GM23248 (cell line): Measurements from ENCODE around the gene MN1. TPM values are rescaled to one million over a fixed set of nuclear protein-coding genes. Genes with fewer than 3 reads are reported as not detected.

Experiments used
- DNase-seq: peaks from one replicate; pipeline ENCODE4 v3.0.0-alpha.2; 2015
- H2AFZ ChIP-seq: fragments of 200-600 bp; sonication (generic); 2 replicates; pipeline ENCODE4 v1.6.1; 2016; ENCODE audit warnings: antibody characterized with exemption
- H3F3A ChIP-seq: fragments of 200-600 bp; sonication (generic); 2 replicates; pipeline ENCODE4 v1.6.1; 2016; ENCODE audit warnings: mild to moderate bottlenecking, antibody characterized with exemption, mixed run types; ENCODE audit not compliant: insufficient read depth
- H3K27ac ChIP-seq: fragments of 200-600 bp; sonication (generic); 2 replicates; pipeline ENCODE4 v1.5.1; 2016; ENCODE audit warnings: mild to moderate bottlenecking
- H3K27me3 ChIP-seq: fragments of 200-600 bp; sonication (generic); replicated peaks from 2 replicates; pipeline ENCODE4 v1.6.1; 2016; ENCODE audit warnings: mild to moderate bottlenecking; ENCODE audit not compliant: insufficient read depth
- H3K36me3 ChIP-seq: fragments of 200-600 bp; sonication (generic); 2 replicates; pipeline ENCODE4 v1.6.1; 2016; ENCODE audit warnings: low read depth, mild to moderate bottlenecking
- H3K4me1 ChIP-seq: fragments of 200-600 bp; sonication (generic); 2 replicates; pipeline ENCODE4 v1.6.1; 2016; ENCODE audit warnings: mild to moderate bottlenecking; ENCODE audit not compliant: insufficient read depth
- H3K4me2 ChIP-seq: fragments of 200-600 bp; sonication (generic); one replicate; pipeline ENCODE4 v1.6.1; 2016; ENCODE audit warnings: mild to moderate bottlenecking; ENCODE audit not compliant: unreplicated experiment
- H3K4me3 ChIP-seq: fragments of 200-600 bp; sonication (generic); 2 replicates; pipeline ENCODE4 v1.5.1; 2016; ENCODE audit warnings: mild to moderate bottlenecking
- H3K79me2 ChIP-seq: fragments of 200-600 bp; sonication (generic); 2 replicates; pipeline ENCODE4 v1.6.1; 2016; ENCODE audit warnings: mild to moderate bottlenecking; ENCODE audit not compliant: insufficient read depth
- H3K9ac ChIP-seq: fragments of 200-600 bp; sonication (generic); 2 replicates; pipeline ENCODE4 v1.6.1; 2016; ENCODE audit warnings: mild to moderate bottlenecking
- H3K9me2 ChIP-seq: fragments of 200-600 bp; sonication (generic); 2 replicates; pipeline ENCODE4 v1.6.1; 2016; ENCODE audit warnings: mixed run types, mild to moderate bottlenecking, moderate library complexity; ENCODE audit not compliant: insufficient read depth
- H3K9me3 ChIP-seq: fragments of 200-600 bp; sonication (generic); one replicate; pipeline ENCODE4 v1.6.1; 2017; ENCODE audit warnings: low read depth
- H4K20me1 ChIP-seq: fragments of 200-600 bp; sonication (generic); 2 replicates; pipeline ENCODE4 v1.6.0; 2016; ENCODE audit not compliant: insufficient read depth
- EZH2 ChIP-seq: fragments of 200-600 bp; sonication (generic); IDR thresholded peaks from 2 replicates; pipeline ENCODE4 v1.6.1; 2018; ENCODE audit warnings: antibody characterized with exemption, mild to moderate bottlenecking; ENCODE audit not compliant: insufficient read depth, poor library complexity, severe bottlenecking
- EZH2phosphoT487 ChIP-seq: fragments of 200-600 bp; sonication (generic); IDR thresholded peaks from 2 replicates; pipeline ENCODE4 v1.6.1; 2018; ENCODE audit warnings: antibody characterized with exemption, moderate library complexity, mild to moderate bottlenecking, low read depth; ENCODE audit not compliant: insufficient read depth
- WGBS, 2 experiments: methylation state at CpG; one replicate each; pipeline ENCODE4 v1.1.6; 2015 to 2017; ENCODE audit warnings: low lambda C conversion rate in 2 of 2, low coverage in 1 of 2; ENCODE audit errors: missing lambda C conversion rate in 2 of 2; 5-methylcytosine and 5-hydroxymethylcytosine counted together
- in situ Hi-C: fragments of 300-500 bp; cut with MboI; formaldehyde crosslinking; loops from 2 replicates; pipeline ENCODE4 v1.15.0; 2020
- polyA plus RNA-seq: library from polyadenylated mRNA; unstranded; fragments of >200 nt; fragmentation: Nextera tagmentation; extraction: Ambion mirVana; gene quantifications from 2 replicates; pipeline ENCODE4 v1.2.1, GENCODE V29; 2016
- total RNA-seq: library from RNA; depleted of rRNA; stranded (reverse); fragments of >200 nt; shearing (Covaris generic); gene quantifications from 2 replicates; pipeline ENCODE4 v1.2.3, GENCODE V29; 2014

The MN1 gene
- total and polyA plus RNA-seq, 2 experiments from 2014 or later, result 4.2 to 24.8 TPM

DNA sequence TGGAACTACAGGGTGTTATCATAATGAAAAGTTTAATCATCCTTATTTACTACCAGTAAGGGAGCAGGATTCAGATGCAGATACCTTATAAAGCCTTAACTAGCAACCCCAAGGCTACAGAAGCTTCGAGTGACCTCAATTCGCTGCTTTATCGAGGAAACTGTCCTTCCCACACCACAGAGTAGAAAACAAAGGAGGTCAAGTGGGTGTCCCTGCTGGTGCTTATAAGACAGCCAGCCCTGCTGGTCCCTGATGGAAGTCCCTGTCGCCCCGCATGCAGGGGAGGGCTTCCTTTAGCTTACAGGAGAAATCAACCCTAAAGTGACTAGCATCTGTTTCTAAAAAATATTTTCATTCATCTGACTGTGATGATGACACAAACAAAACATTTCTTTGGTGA is 7.3 kb downstream of the MN1 start:
- Histone ChIP-seq H2AFZ (no peak overlapping the region), H3K4me2 (peak overlapping the region; percentile 74), H4K20me1 (peaks cover 4% of the 10 kb centered on the region; the same call in 1 of the 2 replicates), H3K27me3 (no peaks in the 10 kb centered on the region), H3K4me1 (peaks cover 37% of the 10 kb centered on the region), H3K79me2 (peaks cover 100% of the 10 kb centered on the region), H3K9me2 (no peaks in the 10 kb centered on the region), H3K27ac (no peak overlapping the region), H3K4me3 (peak overlapping the region; percentile 63), H3K36me3 (no peaks in the 10 kb centered on the region; the same call in 1 of the 2 replicates), H3K9ac (peak overlapping the region; percentile 21; the same call in 1 of the 2 replicates), H3K9me3 (no peaks in the 10 kb centered on the region), H3F3A (peaks cover 7% of the 10 kb centered on the region; the same call in 1 of the 2 replicates)
- in situ Hi-C loops, result no loop called here
- TF ChIP-seq EZH2phosphoT487 (no peak), EZH2 (no peak)
- 36 to 41% methylated on average over 5 of the region's 5 CpGs for WGBS, 2 experiments
- no peak for DNase-seq

GRCh38 chr22:27793576-27793975 is 8.0 kb downstream of the MN1 start:
- DNase-seq, result no peak
- in situ Hi-C loops, result no loop called here
- TF ChIP-seq EZH2phosphoT487 (no peak), EZH2 (no peak)
- Histone ChIP-seq H3K9ac (peak overlapping the region; percentile 21; the same call in 1 of the 2 replicates), H3K9me2 (no peaks in the 10 kb centered on the region), H3K36me3 (no peaks in the 10 kb centered on the region; the same call in 1 of the 2 replicates), H3F3A (peaks cover 12% of the 10 kb centered on the region; the same call in 1 of the 2 replicates), H3K4me3 (peak overlapping the region; percentile 63), H3K4me1 (peaks cover 37% of the 10 kb centered on the region), H4K20me1 (peaks cover 4% of the 10 kb centered on the region; the same call in 1 of the 2 replicates), H3K27ac (no peak overlapping the region), H2AFZ (no peak overlapping the region), H3K4me2 (peak overlapping the region; percentile 74), H3K79me2 (peaks cover 100% of the 10 kb centered on the region), H3K27me3 (no peaks in the 10 kb centered on the region), H3K9me3 (no peaks in the 10 kb centered on the region)
- WGBS, 2 experiments, result 51 to 55% methylated on average over 12 of the region's 12 CpGs

GRCh38 chr22:27792452-27793161 is 8.9 kb downstream of the MN1 start:
- Histone ChIP-seq H2AFZ (no peak overlapping the region), H3K79me2 (peaks cover 100% of the 10 kb centered on the region), H3K9me3 (no peaks in the 10 kb centered on the region), H3K9me2 (no peaks in the 10 kb centered on the region), H3K4me1 (peaks cover 37% of the 10 kb centered on the region), H3F3A (peaks cover 12% of the 10 kb centered on the region; the same call in 1 of the 2 replicates), H3K36me3 (no peaks in the 10 kb centered on the region; the same call in 1 of the 2 replicates), H3K4me3 (0 out of 2 replicates have a peak overlapping the region, but pooled peaks have one; percentile 63), H3K27ac (no peak overlapping the region), H4K20me1 (peaks cover 4% of the 10 kb centered on the region; the same call in 1 of the 2 replicates), H3K9ac (peak overlapping the region; percentile 0; the same call in 1 of the 2 replicates), H3K4me2 (peak overlapping the region; percentile 43), H3K27me3 (no peaks in the 10 kb centered on the region)
- in situ Hi-C loops, result no loop called here
- DNase-seq, result no peak
- WGBS, 2 experiments, result 76 to 79% methylated on average over 8 of the region's 8 CpGs
- no peak for TF ChIP-seq EZH2
- TF ChIP-seq EZH2phosphoT487, result no peak

DNA sequence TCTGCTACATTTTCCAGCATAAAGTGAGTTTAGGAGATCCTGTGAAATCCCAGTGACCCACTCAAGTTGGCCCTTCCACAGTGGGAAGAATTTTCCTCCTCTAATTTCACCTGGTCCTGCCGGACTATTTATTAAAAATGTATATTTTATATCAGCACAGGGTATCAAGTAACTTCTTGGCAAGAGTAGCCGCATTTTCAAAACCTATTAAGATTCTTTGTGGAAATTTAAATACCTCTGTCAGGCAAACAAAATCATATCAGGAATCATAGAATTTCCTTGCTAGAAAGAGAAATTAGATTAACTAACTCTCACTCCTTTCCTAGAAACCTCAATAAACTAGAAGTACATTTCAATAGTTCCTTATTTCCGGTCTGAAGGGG is 9.7 kb downstream of the MN1 start:
- peaks cover 37% of the 10 kb centered on the region for H3K4me1 ChIP-seq
- in situ Hi-C loops, result no loop called here
- H3K27me3 ChIP-seq, result no peaks in the 10 kb centered on the region
- no peak overlapping the region for H3K27ac ChIP-seq
- H3K9me2 ChIP-seq, result no peaks in the 10 kb centered on the region
- H2AFZ ChIP-seq, result no peak overlapping the region
- H3K36me3 ChIP-seq, result no peaks in the 10 kb centered on the region; the same call in 1 of the 2 replicates
- H3K4me3 ChIP-seq, result no peak overlapping the region
- H3K9ac ChIP-seq, result no peak overlapping the region
- DNase-seq, result no peak
- H3F3A ChIP-seq, result peaks cover 18% of the 10 kb centered on the region
- no peak overlapping the region for H3K4me2 ChIP-seq
- no peak for TF ChIP-seq EZH2phosphoT487
- no peak for TF ChIP-seq EZH2
- H4K20me1 ChIP-seq, result peaks cover 4% of the 10 kb centered on the region; the same call in 1 of the 2 replicates
- H3K9me3 ChIP-seq, result no peaks in the 10 kb centered on the region
- peaks cover 100% of the 10 kb centered on the region for H3K79me2 ChIP-seq
- WGBS, 2 experiments, result 84 to 93% methylated on average over 3 of the region's 3 CpGs
